Measurements from ENCODE around the gene SKAP2.

The SKAP2 gene

GRCh38 chr7:26743205-26743604 lies 121.2 kb downstream of the SKAP2 start:
- DNase-seq, result no peak

DNA sequence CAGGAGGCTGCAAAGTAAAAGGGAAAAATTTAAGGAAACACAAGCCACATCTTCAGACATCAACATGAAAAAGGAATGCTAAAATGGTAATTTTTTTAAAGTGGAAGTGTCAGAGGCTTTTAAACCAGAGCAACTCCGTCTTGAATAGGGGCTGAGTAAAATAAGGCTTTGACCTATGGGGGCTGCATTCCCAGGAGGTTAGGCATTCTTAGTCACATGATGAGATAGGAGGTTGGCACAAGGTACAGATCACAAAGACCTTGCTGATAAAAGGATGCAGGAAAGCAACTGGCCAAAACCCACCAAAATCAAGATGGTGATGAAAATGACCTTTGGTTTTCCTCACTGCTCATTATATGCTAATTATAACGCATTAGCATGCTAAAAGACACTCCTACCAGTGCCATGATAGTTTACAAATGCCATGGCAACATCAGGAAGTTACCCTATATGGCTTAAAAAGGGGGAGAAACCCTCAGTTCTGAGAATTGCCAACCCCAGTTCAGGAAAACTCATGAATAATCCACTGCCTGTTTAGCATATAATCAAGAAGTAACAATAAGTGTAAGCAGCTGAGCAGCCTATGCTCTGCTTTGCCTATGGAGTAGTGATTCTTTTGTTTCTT lies 128.3 kb downstream of the SKAP2 start:
- no peak for DNase-seq

GRCh38 chr7:26729150-26729775 lies 135.1 kb downstream of the SKAP2 start:
- no peak for DNase-seq

DNA sequence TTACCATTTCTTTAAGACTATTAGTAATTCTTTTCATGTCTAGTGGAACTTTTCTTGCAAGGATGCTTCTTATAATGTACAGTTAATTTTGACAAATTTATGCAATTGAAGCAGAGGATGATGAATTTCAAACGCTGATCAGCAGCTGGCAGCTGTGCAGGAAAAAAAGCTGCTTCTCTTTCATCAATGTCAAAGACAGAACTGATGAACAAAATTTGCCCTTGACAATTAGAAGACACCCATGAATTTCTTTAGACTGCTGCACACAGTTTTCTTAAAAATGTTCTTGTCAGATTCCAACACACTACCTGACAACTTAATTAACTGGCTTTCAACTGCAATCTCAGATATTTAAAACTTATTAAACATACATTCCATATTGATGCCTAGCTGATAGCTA lies 138.3 kb downstream of the SKAP2 start:
- no peak for DNase-seq

DNA sequence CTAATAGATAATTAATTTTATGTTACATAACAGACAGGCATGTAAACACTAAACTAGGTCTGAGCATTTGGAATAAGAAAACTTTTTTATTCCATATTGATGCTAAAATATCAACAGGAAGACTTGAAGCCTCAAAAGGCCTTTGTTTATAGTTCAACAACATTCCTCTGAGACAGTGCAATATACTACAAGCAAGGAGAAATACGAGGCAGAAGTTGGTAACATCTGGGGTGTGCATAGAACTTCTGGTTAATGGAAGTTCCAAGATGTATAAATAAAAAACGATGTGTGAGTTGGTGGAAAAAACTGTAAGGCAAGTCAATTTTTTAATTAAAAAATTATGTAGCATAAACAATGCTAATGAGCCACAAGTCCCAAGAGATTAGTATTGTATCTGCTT lies 139.6 kb downstream of the SKAP2 start:
- DNase-seq, result no peak

- DNase-seq, result no peak
Observed at GRCh38 chr7:26723129-26723528, 141.3 kb downstream of the SKAP2 start.

DNA sequence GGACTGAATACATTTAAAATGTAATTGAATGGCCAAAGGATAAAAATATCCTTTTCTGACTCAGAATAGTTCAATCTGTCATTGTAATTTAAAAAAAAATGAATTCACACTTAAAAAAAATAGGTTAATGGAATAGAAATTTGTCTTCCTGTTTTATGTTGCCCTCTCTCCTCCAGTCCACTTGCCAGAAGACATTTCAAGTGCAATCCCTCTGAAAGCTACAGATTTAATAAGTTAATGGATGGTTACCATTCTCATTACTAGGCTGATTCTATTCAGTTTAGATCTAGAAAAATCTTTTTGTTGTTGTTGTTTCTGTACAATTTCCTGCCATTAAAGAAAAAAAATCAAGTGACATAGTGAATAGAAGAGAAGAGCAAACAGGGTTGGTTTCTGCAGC lies 142.9 kb downstream of the SKAP2 start:
- no peak for DNase-seq

DNA sequence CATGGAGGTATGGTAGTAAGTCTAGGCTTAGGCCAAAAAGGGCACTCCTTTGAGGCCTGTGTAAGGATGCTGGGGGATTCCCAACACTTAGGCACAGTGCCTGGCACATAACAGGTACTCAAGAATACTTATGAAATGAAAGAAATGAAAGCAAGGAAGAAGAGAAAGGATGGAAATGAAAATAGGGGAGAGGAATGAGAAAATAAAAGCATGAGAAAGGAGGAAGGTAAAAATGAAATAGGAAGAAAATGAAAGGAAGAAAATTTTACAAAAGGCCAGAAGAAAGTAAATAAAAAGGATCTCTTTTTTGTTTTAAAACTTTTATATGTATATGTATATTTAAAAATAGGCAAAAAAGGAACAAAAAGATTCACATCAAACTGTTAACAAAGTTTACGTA lies 146.3 kb downstream of the SKAP2 start:
- no peak for DNase-seq

- DNase-seq, result no peak
Observed at GRCh38 chr7:26714438-26714837, 150.0 kb downstream of the SKAP2 start.

DNA sequence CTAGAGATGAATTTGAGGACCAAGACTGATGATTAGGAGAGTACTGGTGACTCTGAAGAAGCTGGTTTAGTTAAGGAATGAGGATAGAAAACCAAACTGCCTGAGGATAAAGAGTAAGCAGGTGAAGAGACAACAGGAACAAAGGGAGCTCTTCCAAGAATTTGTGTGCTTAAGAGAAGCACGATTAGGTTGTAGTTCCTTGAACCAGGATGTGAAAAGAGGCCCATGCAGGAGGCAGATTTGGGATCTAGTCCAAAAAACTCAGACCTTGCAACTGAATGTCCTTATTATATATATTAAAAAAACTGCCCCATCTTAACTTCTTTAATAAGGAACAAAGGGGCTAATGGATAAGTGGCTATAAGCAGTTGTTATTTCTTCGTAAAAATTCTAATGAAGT lies 150.4 kb downstream of the SKAP2 start:
- no peak for DNase-seq

DNA sequence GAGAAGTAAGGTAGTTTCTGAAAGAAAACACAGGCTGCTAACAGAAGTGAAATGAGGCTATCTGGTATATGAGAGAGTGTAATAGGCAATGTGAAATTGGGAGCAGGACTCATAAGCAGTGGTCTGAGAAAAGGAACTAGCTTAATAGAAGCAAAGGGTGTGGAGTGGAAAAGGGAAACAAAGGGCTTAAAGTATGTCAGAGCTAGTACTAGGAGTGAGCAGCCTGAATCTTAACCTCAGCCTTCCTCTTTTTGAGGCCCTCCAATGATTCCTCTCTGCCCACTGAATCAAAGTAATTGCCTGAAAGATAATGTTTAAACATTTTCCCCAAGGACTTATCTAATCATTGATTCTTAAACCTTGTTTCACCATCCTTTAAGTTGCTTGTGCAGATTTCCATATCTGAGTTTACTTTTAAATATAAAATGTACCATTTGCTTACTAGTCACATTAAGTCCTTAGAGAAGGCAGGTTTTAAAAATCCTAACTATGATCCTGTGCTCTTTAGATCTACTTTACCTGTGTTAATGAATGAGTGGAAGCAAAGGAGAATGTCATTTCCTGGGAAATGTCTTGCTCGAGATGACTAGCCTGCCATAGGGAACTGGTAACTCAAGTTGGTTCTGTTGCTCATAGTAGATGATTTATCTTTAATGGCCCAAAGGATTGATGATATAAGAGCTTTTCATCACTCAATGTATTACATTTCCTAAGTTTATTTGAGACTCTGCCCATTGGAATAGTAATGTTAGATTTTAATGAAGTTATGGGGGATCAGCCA lies 155.0 kb downstream of the SKAP2 start:
- DNase-seq, result no peak

- DNase-seq, result no peak
Observed at GRCh38 chr7:26705567-26705966, 158.8 kb downstream of the SKAP2 start.

GRCh38 chr7:26704786-26705185 lies 159.6 kb downstream of the SKAP2 start:
- no peak for DNase-seq

DNA sequence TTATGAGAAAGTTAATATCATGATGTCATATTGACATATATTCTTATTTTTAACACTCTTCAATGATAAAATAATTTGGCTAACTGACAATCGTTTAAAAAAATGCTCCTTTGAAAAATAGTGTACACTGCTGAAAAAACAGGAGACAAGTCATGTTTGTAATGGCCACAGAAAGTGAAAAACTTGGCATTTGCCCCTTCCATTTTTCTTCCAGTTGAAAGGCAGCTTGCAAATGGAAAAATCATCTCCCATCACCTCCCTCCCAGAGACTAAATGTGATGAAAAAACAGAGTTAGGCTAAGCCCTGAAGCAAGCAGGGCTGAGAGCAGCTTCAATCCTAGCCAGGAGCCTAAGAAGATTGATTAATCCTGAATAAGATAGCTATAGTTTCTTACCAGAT lies 160.4 kb downstream of the SKAP2 start:
- DNase-seq, result no peak

GRCh38 chr7:26700893-26701292 lies 163.5 kb downstream of the SKAP2 start:
- DNase-seq, result no peak

DNA sequence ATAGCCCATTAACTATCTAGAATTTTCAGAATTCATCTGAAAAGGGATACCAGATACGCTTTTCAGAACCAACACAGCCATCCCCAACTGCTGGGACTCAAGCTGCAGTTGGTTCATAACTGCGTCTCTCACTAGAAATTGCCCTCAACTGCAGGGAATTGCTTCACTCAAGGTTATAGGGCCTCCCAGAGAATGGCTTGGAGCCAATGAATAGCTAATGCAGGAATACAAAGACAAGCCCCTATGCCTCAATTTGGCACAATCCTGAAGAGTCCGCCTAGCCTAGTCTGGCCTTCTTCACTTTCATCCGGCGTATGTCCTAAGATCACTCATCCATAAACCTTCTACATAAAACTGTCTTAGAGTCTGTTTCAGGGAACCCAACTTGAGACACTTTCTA lies 164.0 kb downstream of the SKAP2 start:
- no peak for DNase-seq

- no peak for DNase-seq
Observed at GRCh38 chr7:26699766-26700165, 164.6 kb downstream of the SKAP2 start.

DNA sequence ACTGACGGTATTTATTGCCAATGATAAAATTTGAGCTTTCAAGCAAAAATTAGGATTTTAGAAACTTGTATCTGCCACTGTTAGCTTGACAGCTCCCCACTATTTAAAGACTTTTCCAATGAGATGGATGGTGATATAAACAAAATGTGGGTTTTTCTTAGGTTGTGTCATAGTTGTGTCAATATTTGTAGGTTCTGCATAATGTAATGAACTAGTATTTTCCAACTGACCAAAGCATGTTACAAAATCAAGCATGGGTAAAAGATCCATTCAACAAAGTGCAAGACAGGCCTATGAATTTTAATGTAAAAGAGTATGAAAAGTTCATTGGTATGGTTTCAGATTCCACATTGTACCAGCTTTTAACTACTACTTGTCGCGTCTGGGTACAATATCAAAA lies 165.6 kb downstream of the SKAP2 start:
- DNase-seq, result no peak

DNA sequence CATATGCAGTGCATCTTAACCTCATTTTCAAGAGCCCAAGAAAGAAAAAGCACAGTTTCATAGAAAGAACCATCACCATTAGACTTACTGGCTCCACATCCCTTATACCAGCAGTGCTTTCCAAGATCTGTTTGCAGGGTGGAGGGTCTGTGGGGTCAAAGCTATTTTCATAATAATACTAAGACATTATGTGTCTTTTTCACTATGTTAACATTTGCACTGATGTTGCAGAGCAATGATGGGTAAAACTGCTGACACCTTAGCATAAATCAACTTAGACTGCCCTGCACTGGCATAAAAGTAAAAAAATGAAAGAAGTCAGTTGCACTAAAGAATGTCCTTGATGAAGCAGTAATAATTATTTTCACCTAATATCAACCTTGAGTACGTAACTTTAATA lies 166.2 kb downstream of the SKAP2 start:
- DNase-seq, result no peak

GRCh38 chr7:26696978-26697377 lies 167.4 kb downstream of the SKAP2 start:
- no peak for DNase-seq

- DNase-seq, result no peak
Observed at GRCh38 chr7:26696161-26696560, 168.2 kb downstream of the SKAP2 start.

- DNase-seq, result no peak
Observed at GRCh38 chr7:26694713-26695112, 169.7 kb downstream of the SKAP2 start.

DNA sequence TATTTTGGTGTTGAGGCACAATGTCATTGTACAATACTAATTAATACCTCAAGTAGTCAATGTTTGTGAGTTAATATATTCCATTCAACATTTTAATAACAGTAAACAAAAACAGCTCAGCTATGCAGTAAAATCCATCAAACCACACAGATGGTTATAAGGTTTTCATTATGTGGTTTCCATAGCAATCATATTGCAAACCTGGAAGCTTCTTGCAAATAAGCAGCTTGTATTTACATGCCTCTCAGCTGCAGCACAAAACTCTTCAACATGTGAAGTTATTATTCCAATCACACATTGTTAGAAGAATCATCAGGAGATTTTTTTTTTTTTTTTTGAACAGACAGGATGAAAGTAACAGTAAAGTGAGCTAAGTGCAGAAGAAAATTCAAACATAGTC lies 170.2 kb downstream of the SKAP2 start:
- no peak for DNase-seq

DNA sequence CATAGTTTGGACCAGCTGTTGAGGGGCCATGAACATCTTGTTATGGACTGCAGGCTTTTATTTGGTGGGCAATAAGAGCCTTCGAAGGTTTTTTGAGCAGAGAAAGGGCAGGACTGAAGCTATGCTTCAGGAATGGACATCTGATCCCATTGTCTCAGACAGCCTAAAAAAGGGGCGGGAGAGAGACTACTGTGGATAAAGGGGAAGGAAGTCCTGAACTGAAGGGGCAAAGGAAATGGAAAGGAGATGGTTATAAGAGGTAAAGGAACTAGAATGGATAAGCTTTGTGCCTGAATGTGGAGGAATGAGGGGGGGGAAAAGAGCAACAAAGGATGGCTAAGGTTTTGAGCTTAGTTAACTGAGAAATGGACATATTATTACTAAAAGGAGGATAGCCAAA lies 172.5 kb downstream of the SKAP2 start:
- no peak for DNase-seq
